Thyroid gland (tissue), 4 donors: ENCODE data around the gene CDH20. TPM values are rescaled to one million over a fixed set of nuclear protein-coding genes. Genes with fewer than 3 reads are reported as not detected.

Experiments
- DNase-seq, 2 donors: peaks; one replicate each; pipeline ENCODE4 v3.0.0-alpha.2; 2019
- H3K27ac ChIP-seq, 3 donors: fragments of 200-600 bp; sonication (generic); 1 replicate in 2 of 3; 2 replicates in 1 of 3; pipeline ENCODE4 v1.5.1; 2016 to 2019; ENCODE audit warnings: mild to moderate bottlenecking in 1 of 3, moderate library complexity in 1 of 3
- H3K27me3 ChIP-seq: fragments of 200-600 bp; sonication (generic); one replicate; pipeline ENCODE4 v1.5.1; 2019
- H3K36me3 ChIP-seq, 2 donors: fragments of 200-600 bp; sonication (generic); one replicate each; pipeline ENCODE4 v1.5.1; 2016 to 2019
- H3K4me1 ChIP-seq, 2 donors: fragments of 200-600 bp; sonication (generic); one replicate each; pipeline ENCODE4 v1.5.1; 2017 to 2019
- H3K4me3 ChIP-seq, 3 donors: fragments of 200-600 bp; sonication (generic); replicated peaks in 1 of 3; 1 replicate in 2 of 3; 2 replicates in 1 of 3; pipeline ENCODE4 v1.5.1; 2016; ENCODE audit warnings: mild to moderate bottlenecking in 1 of 3
- H3K9me3 ChIP-seq: fragments of 200-600 bp; sonication (generic); one replicate; pipeline ENCODE4 v1.5.1; 2017
- CTCF ChIP-seq, 6 experiments: fragments of 200-600 bp in 3 of 6; fragments of 450-650 bp in 3 of 6; sonication (generic) in 3 of 6; IDR thresholded peaks; one replicate each; pipeline ENCODE4 v1.5.1; 2016 to 2019; ENCODE audit warnings: antibody characterized with exemption in 6 of 6, mild to moderate bottlenecking in 2 of 6, inconsistent platforms in 1 of 6, moderate library complexity in 1 of 6
- POLR2A ChIP-seq, 2 donors: fragments of 450-650 bp; IDR thresholded peaks; one replicate each; pipeline ENCODE4 v1.6.1; 2017; ENCODE audit warnings: antibody characterized with exemption in 2 of 2, mild to moderate bottlenecking in 2 of 2, moderate library complexity in 1 of 2
- WGBS, 2 donors: methylation state at CpG; one replicate each; pipeline ENCODE4 v1.1.5; 2017; 5-methylcytosine and 5-hydroxymethylcytosine counted together
- intact Hi-C: fragments of 100-400 bp; cut with DNase I; formaldehyde crosslinking; loops from one replicate; pipeline ENCODE4 v1.15.1; 2023
- total RNA-seq, 4 donors: library from RNA; depleted of rRNA; stranded (reverse); fragments of >200 nt; gene quantifications; one replicate each; pipeline ENCODE4 v1.2.3, GENCODE V29; 2016

The CDH20 gene
- total RNA-seq, 4 donors from 2014 or later, result 0.39 to 1.2 (median 0.65) TPM

DNA sequence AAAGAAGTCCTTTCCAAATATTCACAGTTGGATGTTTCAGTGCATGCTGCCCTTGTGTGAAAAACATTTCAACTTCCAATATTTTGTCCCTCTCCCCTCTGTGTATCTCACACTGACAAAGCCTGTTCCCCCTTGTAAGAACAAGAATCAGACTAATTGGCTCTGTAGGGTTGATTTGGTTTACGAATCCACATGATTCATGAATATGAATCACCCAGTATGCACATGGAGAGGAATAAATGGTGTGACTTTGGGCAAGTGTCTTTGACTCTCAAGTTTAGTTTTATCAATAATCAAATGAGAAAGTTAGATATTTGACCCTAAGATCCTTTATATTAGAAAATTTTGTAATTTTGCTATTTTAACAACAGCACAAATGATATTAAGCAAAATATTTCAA lies 9.3 kb upstream of the CDH20 start:
- no peak for TF ChIP-seq CTCF (IDR thresholded peaks at IDR 0.05)
- TF ChIP-seq POLR2A (IDR thresholded peaks at IDR 0.05), result no peak
- Histone ChIP-seq H3K9me3 (no peaks in the 10 kb centered on the region), H3K4me3 (no peak overlapping the region), H3K4me1 (no peaks in the 10 kb centered on the region), H3K36me3 (no peaks in the 10 kb centered on the region), H3K27ac (no peak overlapping the region), H3K27me3 (no peaks in the 10 kb centered on the region)
- 94 to 95% methylated on average over 1 of the region's 1 CpG for WGBS, 2 donors
- intact Hi-C loops, result no loop called here
- no peak for DNase-seq

GRCh38 chr18:61326407-61326806 lies 6.8 kb upstream of the CDH20 start:
- DNase-seq, result no peak
- no peaks in the 10 kb centered on the region for H3K27me3 ChIP-seq
- H3K9me3 ChIP-seq, result no peaks in the 10 kb centered on the region
- no peak overlapping the region for H3K4me3 ChIP-seq
- intact Hi-C loops, result no loop called here
- TF ChIP-seq CTCF (IDR thresholded peaks at IDR 0.05) (no peak), POLR2A (IDR thresholded peaks at IDR 0.05) (no peak)
- no peaks in the 10 kb centered on the region for H3K4me1 ChIP-seq
- H3K27ac ChIP-seq, result no peak overlapping the region
- no peaks in the 10 kb centered on the region for H3K36me3 ChIP-seq

DNA sequence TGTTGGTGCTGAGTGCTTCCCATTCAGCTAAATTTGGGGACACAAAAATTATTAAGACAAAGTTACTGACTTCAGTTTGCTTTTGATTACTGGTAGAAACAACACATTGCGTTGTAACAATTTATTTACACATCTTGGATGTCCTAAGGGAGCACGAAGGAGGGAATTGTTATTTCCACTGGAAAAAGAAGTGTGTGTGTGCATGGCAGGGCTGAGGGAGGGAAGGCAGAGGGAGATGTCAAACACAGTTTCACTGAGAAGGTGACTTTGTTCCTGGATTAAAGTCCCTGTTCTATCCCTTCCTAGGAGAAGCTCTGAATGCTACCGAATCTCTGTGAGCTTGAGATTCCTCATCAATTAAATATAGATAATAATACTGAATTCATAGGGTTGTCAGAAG lies 3.8 kb upstream of the CDH20 start:
- 60 to 71% methylated on average over 3 of the region's 3 CpGs for WGBS, 2 donors
- TF ChIP-seq CTCF (IDR thresholded peaks at IDR 0.05), result no peak
- TF ChIP-seq POLR2A (IDR thresholded peaks at IDR 0.05), result no peak
- intact Hi-C loops, result no loop called here

GRCh38 chr18:61331051-61331450 lies 2.2 kb upstream of the CDH20 start:
- DNase-seq, result no peak
- WGBS, 2 donors, result 84 to 85% methylated on average over 3 of the region's 3 CpGs
- Histone ChIP-seq H3K27ac (no peak overlapping the region), H3K27me3 (no peaks in the 10 kb centered on the region), H3K9me3 (no peaks in the 10 kb centered on the region), H3K4me1 (no peaks in the 10 kb centered on the region), H3K36me3 (no peaks in the 10 kb centered on the region), H3K4me3 (no peak overlapping the region)
- intact Hi-C loops, result no loop called here
- no peak for TF ChIP-seq CTCF (IDR thresholded peaks at IDR 0.05)
- TF ChIP-seq POLR2A (IDR thresholded peaks at IDR 0.05), result no peak

More for the DNA sequence above, 3.8 kb upstream of the CDH20 start:
- Histone ChIP-seq H3K4me3 (no peak overlapping the region), H3K36me3 (no peaks in the 10 kb centered on the region), H3K9me3 (no peaks in the 10 kb centered on the region), H3K4me1 (no peaks in the 10 kb centered on the region), H3K27ac (no peak overlapping the region), H3K27me3 (no peaks in the 10 kb centered on the region)
- DNase-seq, result no peak

- Histone ChIP-seq H3K4me1 (no peaks in the 10 kb centered on the region), H3K4me3 (no peak overlapping the region), H3K27ac (no peak overlapping the region), H3K9me3 (no peaks in the 10 kb centered on the region), H3K27me3 (no peaks in the 10 kb centered on the region), H3K36me3 (no peaks in the 10 kb centered on the region)
- intact Hi-C loops, result no loop called here
- DNase-seq, result no peak
- no peak for TF ChIP-seq POLR2A (IDR thresholded peaks at IDR 0.05)
- TF ChIP-seq CTCF (IDR thresholded peaks at IDR 0.05), result no peak
- 0 to 2% methylated on average over 20 to 33 of the region's 73 CpGs for WGBS, 2 donors
Measured at GRCh38 chr18:61333746-61334490, 688 bp downstream of the CDH20 start.
